GM19238 (cell line): ENCODE results near the gene GH1.
"Not testable (repeated sequence)": the region's sequence is repeated elsewhere in the genome, so short reads cannot be mapped to it uniquely, and the experiment has no call there.

Experiments
- DNase-seq: peaks from one replicate; pipeline ENCODE4 v3.0.0; 2011; ENCODE audit warnings: low spot score; ENCODE audit not compliant: insufficient read length

Gene GH1

DNA sequence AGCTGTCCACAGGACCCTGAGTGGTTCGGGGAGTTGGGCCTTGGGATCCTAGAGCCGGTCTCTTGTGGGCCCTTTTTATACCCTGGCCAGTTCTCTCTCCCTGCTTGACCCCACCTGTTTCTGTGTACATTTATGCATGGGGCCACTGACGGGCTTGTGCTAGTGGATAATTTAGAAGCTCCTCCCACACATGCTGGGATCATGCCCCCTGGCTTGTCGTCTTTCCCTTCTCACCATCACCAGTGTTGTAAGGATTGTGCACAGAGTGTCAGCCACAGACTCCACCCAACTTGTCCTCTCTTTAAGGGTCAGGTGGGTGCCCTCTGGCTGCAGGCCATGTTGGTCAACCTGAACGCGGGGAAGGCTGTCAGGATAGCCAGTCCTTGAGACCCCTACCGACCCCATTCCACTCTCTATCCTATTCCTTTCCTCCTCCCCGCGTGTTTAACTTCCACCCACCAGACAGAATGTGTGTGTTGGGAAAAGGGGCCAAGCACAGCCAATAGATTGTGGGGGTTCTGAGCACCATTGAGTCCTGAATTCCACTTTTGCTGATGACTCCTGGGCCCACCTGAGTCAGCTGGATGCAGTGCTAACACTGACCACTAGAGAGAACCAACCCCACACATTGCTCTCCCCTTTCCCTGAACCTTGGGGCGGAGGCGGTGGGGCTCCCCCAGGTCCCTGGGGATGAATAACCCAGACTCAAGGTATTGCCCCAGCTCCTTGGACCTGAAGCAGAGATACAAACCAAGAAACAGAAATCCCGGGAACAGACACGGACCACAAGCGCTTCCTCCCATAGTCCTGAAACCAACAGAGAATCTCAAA lies 21.9 kb downstream of the GH1 start, which contains the start of gene CSH1:
Gene CSH1, minus strand, starts transcription at position 51 of the 831 bp plus-strand sequence. CDS start 63 bp downstream, outside the sequence.
- not testable (repeated sequence) for DNase-seq

DNA sequence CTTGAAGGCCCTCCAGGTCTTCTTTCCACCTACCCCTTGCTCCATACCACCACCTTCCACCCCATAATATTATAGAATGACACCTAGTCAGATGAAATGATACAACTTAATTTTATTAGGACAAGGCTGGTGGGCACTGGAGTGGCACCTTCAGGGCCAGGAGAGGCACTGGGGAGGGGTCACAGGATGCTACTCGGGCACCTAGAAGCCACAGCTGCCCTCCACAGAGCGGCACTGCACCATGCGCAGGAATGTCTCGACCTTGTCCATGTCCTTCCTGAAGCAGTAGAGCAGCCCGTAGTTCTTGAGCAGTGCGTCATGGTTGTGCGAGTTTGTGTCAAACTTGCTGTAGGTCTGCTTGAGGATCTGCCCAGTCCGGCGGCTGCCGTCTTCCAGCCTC lies 23.8 kb downstream of the GH1 start:
- not testable (repeated sequence) for DNase-seq

DNA sequence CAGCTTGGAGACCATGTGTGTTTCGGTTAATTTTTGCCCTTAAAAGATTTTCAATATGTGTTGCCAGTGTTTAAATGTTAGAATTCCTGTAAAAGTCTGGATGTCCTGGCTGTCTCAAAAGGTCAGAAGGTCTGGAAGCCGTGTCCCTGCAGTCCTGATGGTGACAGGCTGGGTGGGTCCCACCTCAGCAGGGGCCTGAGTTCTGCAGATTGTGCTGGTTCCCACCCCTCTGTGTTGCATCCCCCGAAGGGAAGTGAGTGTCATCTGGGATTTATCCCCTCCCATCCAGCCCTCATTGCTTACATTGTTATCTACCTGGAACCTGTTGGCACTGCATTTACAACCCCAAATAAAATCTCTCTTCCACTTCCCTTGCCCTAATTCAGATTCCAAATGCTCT lies 24.6 kb downstream of the GH1 start:
- not testable (repeated sequence) for DNase-seq

DNA sequence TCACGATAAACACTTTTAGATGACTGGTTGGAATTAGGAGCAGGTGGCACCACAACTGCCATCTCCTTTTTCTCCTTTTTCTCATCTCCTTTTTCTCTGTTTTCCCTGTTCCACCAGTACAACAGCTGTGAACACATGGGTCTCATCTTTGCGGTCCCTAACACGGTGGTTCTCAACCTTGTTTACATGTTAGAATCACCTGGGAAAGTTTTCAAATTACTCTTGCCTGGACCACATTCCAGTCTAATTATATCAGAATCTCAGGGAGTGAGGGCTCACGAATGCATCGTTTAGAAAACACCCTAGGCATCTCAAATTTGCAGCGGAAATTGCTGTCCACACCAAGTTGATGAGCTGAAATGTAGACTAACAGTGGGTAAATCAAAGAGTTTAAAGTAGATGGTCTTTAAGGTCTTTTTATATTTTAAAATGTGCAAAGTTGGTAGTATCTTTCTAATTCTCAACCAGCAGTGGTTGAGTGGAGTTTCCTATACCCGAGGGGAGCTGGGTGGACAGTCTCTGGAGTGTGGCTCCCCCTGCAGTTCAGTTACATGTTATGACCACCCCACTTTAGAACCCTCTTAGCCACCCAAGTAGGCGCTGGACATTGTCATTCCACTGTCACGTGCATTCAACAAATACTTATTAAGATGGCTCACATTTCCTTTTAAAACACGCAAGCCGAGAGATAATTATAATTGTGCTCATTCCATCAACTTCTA lies 26.2 kb downstream of the GH1 start:
- DNase-seq = not testable (repeated sequence)

DNA sequence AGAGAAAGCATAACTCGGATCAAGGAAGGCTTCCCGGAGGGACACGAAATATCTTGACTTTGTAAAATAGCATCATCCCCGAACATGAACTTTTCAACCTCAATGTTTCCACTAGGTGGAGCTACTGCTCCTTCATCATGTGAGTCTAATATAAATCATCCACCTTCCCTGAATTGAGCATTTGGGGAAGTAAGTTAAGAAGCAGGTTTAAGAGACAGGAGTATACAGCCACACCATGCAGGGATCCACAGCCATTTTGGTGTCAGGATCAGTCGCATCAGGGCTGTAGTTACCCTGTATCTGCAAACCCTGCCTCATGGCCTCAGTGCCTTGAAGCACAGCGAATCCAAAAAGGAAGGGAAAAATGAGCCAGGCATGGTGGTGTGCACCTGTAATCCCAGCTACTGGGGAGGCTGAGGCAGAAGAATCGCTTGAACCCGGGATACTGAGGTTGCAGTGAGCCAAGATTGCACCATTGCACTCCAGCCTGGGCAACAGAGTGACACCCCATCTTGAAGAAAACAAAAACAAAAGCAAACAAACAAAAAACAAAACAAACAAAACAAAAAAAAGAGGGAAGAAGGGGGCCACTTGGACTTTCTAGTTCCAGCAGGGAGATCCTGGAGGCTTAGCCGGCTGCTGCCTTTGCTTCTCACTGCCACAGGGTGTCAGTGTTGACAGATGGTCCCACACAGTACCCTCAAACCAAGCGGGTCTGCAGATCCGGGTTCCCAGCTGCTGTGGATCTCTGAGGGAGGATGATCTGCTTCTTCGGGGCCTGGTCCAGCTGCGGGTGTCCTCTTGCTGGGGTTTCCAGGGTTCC lies 29.4 kb downstream of the GH1 start:
- not testable (repeated sequence) for DNase-seq

DNA sequence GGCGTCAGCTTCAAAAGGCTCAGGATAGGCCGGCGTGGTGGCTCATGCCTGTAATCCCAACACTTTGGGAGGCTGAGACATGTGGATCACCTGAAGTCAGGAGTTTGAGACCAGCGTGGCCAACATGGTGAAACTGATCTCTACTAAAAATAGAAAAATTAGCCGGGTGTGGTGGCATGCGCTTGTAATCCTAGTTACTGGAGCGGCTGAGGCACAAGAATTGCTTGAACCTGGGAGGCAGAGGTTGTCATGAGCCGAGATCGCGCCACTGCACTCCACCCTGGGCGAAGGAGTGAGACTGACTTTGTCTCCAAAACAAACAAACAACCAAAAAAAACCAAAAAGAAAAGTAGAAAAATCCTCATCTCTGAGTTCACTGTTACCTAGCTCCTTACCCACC lies 33.5 kb downstream of the GH1 start:
- DNase-seq = not testable (repeated sequence)

DNA sequence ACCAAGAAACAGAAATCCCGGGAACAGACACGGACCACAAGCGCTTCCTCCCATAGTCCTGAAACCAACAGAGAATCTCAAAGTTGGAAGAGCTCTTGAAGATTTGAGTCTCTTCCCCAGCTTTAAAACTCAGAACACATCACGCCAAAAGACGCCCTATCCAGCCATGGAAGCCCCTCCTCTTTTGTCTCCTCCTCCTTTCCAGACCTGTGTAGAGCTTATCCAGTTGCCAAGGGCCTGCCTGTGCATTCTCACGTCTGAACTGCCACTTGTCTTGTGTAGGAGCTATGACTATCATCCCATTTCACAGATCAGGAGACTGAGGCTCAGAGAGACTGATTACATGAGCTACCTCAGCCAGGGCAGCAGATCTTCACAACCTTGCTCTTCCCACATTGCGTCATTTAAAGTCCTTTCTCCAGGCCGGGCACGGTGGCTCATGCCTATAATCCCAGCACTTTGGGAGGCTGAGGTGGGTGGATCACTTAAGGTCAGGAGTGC lies 36.0 kb downstream of the GH1 start:
- DNase-seq = not testable (repeated sequence)

DNA sequence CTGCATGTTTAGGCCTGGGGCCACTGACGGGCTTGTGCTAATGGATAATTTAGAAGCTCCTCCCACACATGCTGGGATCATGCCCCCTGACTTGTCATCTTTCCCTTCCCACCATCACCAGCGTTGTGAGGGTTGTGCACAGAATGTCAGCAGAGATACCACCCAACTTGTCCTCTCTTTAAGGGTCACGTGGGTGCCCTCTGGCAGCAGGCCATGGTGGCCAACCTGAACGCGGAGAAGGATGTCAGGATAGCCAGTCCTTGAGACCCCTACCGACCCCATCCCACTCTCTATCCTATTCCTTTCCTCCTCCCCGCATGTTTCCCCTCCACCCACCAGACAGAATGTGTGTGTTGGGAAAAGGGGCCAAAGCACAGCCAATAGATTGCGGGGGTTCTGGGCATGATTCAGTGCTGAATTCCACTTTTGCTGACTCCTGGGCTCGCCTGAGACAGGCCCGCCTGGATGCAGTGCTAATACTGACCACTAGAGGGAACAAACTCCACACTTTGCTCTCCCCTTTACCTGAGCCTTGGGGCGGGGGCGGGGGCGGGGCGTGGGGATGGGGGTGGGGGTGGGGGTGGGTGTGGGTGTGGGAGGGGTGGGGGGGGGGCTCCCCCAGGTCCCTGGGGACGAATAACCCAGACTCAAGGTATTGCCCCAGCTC lies 36.6 kb downstream of the GH1 start, which contains the start of gene GH2:
Gene GH2, minus strand, starts transcription at position 10 of the 667 bp plus-strand sequence. CDS start 143 bp downstream, outside the sequence.
- peak; percentile 62 for DNase-seq

DNA sequence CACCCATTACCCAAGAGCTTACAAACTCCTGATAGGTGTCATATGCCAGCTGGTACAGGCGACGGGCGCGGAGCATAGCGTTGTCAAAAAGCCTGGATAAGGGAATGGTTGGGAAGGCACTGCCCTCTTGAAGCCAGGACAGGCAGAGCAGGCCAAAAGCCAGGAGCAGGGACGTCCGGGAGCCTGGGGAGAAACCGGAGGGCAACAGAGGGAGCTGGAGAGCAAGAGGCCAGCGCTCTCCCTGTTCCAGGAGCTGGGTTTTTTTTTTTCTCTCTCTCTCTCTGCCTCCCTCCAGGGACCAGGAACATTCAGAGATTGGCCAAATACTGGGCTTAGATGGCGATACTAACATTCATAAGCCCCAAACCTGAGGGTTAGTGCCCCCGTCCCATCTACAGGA lies 37.3 kb downstream of the GH1 start:
- DNase-seq = not testable (repeated sequence)

DNA sequence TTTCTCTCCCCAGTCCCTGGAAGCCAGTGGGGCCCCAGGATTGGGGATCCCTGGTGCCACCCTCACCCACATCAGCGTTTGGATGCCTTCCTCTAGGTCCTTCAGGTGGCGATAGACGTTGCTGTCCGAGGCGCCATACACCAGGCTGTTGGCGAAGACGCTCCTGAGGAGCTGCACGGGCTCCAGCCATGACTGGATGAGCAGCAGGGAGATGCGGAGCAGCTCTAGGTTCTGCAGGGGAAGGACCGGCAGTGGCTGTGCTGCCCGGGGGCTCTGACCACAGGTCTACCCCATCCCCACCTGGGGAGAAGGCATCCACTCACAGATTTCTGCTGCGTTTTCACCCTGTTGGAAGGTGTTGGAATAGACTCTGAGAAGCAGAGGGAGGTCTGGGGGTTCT lies 37.9 kb downstream of the GH1 start:
- DNase-seq = no peak

DNA sequence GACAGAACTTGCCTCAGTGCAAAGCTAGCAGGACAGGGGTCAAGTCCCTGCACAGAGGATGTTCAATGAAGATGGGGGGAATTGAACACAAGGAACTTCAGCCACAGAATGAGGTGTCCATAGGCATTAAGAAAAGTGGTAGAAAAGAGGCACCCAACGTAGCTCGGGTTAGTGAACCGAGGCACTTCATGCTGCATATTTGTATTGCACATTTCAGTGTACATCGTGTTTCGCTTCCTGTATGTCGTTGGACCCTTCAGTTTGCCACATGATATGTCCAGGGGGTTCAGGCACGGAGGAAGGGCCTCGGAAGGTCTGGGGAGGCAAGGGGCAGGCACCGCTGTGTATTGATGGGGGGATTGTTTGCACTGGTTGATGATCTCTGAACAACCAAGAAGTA lies 40.2 kb downstream of the GH1 start:
- DNase-seq = not testable (repeated sequence)

DNA sequence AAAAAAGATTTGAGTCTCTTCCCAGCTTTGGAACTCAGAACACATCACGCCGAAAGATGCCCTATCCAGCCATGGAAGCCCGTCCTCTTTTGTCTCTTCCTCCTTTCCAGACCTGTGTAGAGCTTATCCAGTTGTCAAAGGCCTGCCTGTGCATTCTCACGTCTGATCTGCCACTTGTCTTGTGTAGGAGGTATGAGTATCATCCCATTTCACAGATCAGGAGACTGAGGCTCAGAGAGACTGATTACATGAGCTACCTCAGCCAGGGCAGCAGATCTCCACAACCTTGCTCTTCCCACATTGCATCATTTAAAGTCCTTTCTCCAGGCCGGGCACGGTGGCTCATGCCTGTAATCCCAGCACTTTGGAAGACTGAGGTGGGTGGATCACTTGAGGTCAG lies 43.9 kb downstream of the GH1 start:
- DNase-seq = not testable (repeated sequence)

DNA sequence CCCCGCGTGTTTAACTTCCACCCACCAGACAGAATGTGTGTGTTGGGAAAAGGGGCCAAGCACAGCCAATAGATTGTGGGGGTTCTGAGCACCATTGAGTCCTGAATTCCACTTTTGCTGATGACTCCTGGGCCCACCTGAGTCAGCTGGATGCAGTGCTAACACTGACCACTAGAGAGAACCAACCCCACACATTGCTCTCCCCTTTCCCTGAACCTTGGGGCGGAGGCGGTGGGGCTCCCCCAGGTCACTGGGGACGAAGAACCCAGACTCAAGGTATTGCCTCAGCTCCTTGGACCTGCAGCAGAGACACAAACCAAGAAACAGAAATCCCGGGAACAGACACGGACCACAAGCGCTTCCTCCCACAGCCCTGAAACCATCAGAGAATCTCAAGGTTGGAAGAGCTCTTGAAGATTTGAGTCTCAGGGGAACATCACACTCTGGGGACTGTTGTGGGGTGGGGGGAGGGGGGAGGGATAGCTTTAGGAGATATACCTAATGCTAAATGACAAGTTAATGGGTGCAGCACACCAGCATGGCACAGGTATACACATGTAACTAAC lies 44.5 kb downstream of the GH1 start:
- DNase-seq = not testable (repeated sequence)

DNA sequence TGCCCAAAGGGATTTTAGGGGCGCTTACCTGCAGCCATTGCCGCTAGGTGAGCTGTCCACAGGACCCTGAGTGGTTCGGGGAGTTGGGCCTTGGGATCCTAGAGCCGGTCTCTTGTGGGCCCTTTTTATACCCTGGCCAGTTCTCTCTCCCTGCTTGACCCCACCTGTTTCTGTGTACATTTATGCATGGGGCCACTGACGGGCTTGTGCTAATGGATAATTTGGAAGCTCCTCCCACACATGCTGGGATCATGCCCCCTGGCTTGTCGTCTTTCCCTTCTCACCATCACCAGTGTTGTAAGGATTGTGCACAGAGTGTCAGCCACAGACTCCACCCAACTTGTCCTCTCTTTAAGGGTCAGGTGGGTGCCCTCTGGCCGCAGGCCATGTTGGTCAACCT lies 45.1 kb downstream of the GH1 start, which contains the start of gene CSH2:
Gene CSH2, minus strand, starts transcription at position 101 of the 400 bp plus-strand sequence. Its CDS starts 63 bp downstream, at position 38.
- DNase-seq = not testable (repeated sequence)

DNA sequence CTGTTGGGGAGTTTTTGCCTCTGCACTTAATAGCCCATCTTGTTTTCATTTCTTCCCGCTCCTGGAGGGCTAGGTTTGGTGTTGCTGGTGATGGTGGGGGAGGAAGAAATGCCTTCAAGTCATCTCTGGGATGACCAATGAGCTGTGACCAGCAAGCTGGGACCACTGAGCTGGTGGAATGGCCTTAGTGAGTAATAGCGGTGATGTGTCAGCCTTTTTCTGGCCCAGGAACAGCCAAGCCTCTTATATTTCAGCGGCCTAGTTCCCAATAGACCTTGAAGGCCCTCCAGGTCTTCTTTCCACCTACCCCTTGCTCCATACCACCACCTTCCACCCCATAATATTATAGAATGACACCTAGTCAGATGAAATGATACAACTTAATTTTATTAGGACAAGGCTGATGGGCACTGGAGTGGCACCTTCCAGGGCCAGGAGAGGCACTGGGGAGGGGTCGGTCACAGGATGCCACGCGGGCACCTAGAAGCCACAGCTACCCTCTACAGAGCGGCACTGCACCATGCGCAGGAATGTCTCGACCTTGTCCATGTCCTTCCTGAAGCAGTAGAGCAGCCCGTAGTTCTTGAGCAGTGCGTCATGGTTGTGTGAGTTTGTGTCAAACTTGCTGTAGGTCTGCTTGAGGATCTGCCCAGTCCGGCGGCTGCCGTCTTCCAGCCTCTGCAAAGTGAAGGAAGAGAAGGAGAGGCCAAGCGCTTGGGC lies 46.8 kb downstream of the GH1 start:
- not testable (repeated sequence) for DNase-seq

DNA sequence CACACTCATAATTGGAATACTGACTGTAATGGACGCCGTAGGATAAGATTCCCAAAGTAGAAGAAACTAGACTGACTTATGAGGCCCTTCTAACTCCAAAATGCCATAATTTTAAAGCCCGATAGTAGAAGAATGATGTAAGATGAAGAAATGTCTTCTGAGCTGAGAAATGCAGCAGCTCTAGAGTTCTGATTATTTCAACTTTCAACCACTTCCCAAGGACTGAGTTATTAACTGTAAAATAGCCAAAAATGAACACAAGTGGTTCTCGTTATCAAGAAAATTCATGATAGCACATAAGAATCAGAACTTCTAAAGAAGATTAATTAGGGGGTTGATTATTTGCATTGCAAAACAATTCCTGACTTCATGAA lies 48.4 kb downstream of the GH1 start:
- DNase-seq = not testable (repeated sequence)

DNA sequence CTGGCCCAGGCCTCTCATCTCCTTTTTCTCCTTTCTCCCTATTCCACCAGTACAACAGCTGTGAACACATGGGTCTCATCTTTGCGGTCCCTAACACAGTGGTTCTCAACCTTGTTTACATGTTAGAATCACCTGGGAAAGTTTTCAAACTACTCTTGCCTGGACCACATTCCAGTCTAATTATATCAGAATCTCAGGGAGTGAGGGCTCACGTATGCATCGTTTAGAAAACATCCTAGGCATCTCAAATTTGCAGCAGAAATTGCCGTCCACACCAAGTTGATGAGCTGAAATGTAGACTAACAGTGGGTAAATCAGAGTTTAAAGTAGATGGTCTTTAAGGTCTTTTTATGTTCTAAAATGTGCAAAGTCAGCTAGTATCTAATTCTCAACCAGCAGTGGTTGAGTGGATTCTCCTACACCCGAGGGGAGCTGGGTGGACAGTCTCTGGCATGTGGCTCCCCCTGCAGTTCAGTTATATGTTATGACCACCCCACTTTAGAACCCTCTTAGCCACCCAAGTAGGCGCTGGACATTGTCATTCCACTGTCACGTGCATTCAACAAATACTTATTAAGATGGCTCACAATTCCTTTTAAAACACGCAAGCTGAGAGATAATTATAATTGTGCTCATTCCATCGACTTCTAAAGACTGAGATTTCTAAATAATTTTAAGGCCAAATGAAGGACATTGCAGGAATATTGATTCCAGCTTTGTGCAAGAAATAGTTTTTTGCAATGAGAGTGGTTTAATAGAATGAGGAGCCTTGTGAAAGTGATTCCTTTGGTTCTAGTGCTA lies 48.9 kb downstream of the GH1 start:
- DNase-seq = not testable (repeated sequence)
